NCI-H1105 (cell line): ENCODE measurements around the gene PHF24.

ENCODE experiments used
- DNase-seq: peaks from one replicate; lab custom pipeline; 2025; lab: John Stamatoyannopoulos, UW

PHF24 gene

DNA sequence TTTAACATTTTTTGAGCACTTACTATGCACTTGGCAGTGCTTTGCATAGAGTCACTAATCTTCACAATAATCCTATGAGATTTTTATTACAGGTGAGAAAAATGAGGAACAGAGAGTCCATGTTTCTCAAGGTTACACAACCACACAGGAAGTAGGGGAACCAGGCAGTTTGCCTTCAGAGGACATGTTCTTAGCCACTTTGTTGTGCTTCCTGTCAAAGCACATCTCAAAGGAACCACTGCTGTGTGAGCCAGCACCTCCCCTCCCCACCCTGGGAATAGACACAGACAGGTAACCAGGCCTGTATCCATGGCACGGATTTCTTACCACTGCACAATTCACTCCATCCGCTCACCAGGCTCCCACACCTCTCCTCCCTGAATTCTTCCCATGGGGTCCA lies 25.1 kb downstream of the PHF24 start:
- no peak for DNase-seq

DNA sequence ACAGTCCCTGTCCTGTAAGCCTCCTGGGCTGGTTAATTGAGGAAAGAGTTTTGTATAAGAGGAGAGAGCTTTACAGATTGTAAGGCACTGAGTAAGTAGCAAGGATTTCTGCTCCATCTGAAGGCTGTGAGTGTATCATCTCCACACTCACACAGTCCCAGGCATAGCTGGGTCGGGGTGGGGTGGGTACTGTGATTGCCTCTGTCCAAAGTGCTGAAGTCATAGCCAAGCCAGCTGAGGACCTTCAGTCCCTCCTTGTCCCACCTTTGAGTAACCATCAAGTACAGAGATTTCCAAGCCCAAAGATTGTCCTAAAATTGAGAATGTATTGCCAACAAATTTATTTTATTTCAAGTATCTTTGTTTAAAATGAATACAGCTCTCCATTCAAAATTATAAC lies 26.0 kb downstream of the PHF24 start:
- DNase-seq = no peak

DNA sequence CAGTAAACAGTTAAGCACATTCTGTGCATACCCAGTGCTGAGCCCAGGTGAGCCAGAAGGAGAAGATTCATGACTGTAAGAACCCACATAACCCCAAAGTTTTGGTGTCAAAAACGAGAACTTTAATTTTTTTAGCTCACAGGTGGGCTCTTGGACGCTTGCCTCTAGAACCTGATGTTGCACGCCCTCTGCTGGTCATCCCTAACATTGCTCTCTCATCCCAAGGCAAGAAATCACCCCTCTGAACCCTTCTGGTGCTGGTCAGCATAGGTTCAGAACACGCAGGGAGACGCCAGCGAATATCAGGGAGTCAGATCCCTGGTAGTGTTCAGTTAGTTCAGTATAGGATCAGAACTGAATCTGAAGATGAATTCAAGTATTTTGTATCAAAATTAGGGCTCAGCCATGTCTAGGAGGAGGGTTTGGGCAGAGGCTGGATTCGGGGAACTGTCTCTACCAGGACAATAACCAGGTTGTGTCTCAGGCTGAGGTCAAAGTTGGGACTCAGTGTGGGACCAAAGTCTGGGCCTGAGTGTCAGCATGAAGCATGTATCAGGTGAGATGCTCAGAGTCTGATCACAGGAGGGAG lies 27.3 kb downstream of the PHF24 start:
- peak; percentile 51 for DNase-seq

DNA sequence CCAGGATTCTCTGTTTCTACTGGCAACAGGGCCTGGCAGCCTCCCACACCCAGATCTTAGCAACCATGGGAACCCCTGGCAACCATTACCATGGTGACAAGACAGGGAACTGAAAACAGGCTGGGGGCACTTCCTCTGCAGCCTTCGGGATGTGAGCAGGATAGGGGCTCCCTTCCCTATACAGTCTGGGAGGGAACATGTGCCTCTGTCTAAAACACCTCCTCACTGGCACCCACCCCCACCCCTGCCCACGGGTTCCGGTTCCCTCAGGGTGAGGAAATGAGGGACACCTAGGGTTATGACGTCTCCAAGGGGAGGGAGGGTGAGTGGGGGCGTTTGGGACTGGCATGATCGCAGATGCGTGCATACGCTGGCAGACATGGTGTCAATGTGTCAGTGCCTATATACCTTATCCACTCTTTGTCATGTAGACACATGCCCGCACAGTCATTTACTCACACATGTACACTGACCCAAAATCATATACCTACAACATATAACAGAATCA lies 28.5 kb downstream of the PHF24 start:
- peak; percentile 20 for DNase-seq

DNA sequence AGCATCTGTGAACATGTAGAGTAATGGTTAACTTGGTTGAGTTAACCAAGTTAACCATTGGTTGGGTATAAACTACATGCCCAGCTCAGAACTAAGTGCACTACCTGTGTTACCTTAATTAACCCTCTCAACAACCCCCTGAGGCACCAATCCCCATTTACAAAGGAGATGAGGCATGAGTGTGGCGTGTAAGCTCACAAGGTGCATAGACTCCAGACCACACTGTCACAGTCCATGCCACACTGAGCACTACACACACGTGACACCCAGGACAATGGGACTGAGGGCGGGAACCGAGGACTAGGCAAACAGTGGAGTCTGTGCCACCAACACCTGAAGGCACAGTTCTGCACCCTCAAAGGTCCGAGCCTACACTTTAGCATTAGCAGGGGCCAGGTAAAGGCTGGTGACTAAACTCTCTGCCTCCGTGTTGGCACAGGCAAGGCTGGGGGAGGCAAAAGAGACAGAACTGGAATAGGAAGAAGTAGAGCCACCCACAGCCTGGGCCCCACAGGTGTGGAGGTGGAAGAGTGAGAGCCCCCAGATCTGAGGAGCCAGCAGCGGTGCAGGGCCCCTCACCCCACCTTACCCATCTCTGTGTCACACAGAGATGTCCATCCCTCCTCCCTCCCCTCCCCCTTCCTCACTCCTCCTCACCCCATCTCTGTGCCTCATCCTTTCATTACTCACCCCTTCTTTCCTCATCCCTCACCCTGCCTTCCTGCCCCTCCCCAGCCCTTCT lies 29.2 kb downstream of the PHF24 start:
- DNase-seq = no peak

DNA sequence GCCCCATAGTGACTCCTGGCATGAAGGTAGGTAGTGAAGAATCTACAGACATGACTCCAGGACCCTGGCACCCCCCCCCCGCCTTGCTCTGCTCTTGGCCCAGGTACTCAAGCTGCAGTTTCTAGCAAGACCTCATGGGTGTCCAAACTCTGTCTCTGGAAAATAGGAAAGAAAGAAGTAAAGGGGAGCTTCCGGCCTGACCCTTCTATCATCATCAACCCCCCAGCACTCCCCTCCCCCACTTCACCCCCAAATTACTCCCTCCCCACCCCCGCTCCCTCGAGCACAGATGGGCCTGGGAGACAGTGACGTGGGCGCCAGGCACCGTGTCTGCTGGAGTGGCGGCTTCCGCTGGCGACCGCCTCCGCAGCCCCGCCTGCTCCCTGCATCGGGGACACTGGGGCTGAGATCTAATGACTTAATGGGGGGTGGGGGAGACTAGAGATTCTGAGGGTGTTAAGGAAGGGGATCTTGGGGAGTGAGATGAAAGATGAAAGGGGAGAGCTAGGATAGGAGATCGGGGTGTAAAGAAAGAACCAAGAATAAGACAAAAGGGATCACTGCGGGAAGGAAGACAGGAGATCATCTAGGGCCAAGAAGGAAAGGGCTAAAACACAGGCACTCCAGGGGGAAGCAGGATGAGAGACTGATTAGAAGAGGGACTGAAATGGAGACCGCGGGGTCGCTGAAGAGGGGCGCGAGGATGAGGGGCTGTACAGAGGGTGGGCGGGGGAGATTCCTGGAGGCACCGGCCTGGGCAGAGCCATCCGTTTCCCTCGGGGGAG lies 30.3 kb downstream of the PHF24 start:
- DNase-seq = no peak

DNA sequence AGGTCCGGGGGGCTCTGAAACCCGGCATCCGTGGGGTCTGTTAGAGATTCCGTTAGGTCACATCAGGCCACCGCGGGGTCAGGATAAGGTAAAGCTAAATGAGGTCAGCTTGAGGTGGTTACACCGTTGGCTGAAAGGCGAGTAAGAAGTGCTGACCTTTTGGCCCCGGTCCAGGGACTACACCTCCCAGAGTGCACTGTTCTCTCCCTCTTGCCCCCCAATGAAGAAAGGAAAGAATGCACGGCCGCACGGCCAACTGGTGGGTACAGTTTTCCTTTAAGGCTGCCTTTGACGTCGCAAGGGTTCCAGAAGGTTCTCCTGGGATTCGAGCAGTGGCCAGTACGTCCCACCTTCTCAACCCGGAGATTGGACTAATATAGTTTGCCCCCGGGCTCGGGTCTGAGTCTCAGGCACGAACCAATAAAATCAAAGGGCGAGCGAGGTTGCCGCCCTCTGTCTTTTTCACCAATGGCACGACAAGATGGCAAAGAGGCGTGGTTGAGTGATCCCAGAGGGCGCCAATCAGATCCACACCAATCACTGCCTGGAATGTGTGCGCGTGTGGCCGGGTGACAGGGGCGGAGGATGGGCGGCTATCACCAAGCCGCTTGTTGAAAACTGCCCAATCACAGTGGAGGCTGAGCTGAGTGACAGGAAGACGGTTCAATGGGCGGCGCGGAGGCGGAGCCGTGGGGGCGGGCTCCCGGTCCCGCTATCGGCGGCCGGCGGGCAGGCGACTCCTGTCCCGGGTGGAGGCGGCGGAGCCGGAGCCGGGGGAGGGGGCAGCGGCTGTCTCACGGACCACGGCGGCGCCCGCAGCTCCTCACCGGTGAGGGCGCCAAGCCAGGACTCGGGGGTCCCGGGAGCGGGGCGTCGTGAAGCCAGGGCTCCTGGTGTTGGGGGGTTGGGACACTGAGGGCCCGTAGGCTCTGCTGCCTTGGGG lies 31.2 kb downstream of the PHF24 start, which contains the start of gene DNAJB5:
Gene DNAJB5, plus strand, starts transcription at position 743 of the 943 bp plus-strand sequence. CDS start 886 bp downstream, outside the sequence.
- peak; percentile 96 for DNase-seq

DNA sequence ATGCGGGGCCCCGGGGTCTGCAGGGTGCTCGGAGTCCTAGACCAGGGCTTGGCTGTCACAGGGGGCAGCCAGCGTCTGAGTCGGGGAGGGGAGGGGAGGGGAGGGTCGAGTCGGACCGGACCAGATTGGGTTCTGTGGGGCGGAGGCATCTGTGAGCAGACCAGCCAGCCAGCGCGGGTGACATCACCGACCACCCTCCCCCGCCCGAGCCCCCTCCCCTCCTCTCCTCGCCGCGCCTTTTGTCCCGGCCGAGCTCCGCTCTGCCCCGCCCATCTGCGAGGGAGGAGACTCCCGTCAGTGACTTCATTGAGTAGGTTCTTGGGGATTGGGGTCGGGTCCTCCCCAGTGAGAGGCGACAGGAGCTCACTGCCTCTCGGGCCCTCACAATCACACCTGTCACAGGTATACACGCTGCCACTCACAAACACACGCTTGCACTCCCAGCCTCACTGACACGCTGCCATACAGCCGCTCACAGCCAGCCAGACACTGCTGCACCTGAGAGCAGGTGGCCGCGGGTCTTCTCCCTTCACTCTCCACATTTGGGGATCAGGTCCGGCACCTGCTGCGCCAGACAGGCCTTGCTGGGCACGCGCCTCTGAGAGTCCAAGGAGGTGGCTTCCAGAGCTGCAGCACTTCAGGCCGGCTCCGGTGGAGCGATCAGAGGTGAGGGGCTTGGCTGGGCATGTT lies 32.0 kb downstream of the PHF24 start:
- DNase-seq = peak; percentile 20

DNA sequence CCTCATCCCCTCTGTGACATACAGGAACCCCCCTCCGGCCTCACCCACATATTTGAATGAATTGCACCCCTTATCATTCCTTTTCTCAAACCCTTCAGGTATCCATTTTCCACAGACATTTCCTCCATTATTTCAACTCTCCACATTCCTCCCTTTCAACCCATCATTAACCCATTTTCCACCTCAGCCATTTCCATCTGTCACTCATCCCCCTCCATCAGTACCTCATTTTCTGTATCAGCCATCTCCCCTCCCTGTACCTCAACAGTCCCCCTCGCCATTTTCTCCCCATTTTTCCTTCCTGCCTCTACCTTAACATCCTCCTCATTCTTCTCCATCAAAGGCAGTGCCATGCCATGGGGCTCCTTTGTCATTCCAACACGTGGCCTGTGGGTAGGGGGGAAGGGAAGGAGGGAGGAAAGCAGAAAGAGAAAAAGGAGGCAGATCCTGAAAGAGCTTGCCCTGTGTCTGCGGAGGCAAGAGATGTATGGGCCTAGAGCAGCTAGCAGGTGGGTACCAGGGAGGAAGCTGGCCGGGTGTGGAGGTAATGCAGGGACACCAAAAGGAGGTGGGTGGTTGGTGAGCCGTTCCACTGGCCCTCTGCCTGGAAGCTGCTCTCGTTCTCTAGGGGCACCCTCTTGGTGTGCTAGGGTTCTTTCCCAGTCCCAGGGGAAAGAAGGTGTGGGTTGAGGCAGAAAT lies 33.0 kb downstream of the PHF24 start:
- no peak for DNase-seq

DNA sequence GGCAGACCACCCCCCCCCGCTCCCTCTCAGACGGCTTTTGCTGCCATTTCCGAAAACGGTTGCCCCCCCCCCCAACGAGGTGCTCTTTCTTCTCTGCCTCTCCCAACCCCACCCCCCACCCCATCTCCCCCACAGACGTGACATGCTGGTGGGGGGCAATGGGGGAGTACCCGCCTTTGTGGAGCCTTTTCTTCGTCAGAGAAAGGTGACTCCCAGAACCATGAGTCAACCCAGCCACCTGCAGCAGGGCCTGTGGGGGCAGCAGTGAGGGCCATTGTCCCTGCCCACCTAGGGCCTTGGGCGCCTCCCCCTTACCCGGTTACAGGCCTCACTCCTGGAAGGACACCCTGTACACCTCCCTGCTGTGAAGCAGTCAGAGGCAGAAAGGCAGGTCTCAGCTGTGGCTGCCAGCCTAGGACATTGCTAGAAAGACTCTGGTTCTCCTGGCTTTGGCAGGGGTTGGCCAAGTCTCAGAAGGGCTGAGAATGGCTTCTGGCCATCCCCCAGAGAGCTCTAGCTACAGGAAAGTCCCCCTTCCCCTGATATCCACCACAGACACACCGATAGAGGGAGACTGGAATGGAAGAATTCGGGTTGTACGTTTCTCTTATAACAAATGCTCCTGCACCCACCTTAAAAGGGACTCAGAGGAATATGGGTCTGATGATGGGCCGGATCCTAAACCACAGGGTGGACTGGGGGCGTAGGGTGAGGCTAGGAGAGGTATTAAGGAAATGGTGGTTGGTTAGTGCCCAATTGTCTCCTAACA lies 33.7 kb downstream of the PHF24 start:
- DNase-seq = no peak

DNA sequence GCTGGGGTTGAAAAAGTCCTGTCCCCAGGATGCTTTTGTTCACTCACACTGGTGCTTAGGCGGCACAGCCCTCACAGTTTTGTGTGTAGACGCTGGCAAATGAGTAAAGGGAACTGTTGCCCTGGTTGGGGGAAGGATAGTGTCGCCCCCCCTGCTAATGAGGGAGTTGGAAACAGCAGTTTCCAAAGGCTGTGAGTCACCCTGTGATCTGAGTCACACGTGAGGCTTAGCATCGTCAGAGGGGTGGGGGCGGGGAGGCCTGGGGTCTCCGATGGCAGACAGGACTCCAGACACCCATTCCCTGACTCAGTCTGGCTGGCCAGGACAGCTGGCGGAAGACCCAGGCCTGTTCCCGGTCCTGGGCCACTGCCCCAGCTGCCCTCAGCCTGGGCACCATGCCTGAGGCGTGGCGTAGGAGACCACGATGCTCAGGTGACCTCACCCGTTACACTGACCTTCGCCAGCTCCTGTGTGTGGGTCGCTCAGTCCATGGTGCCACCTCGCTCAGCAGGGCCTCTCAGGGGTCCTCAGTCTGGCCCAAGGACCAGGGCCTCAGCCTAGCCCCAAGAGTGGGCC lies 34.4 kb downstream of the PHF24 start:
- no peak for DNase-seq

DNA sequence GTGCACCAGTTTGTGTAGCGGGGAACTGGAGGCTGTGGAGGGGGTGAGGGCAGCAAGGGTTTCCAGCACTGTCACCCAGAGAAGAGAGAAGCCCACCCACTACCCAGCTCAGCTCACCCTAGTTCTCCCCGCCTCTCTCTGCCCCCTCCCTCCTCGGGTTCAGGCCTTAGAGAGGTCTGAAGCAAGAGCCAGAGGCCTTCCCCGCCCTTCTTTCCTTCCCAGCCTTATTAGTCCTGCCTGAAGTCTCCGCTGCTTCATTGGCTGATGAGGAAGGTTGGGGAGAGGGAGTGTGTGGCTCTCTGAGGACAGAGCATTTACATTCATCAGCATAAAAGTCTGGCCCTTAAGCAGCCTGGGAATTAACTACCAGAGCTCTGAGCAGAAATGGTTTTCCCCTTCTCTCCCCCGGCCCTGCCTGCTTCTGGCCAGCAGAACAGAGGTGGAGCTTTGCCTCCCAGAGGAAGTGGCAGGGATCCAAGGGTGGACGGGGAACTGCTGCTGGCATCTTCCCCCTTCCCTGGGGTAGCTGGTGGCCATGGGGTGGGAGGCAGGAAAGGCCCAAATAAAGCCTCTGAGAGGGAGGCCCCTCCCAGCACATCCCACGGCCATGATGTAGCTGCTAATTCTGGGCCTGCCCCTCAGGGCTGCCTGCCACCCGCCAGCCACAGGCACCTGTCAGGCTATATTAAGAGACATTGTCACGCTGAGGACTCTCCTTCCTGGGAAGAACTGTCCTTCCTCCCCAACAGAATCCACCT lies 35.6 kb downstream of the PHF24 start:
- DNase-seq = no peak

DNA sequence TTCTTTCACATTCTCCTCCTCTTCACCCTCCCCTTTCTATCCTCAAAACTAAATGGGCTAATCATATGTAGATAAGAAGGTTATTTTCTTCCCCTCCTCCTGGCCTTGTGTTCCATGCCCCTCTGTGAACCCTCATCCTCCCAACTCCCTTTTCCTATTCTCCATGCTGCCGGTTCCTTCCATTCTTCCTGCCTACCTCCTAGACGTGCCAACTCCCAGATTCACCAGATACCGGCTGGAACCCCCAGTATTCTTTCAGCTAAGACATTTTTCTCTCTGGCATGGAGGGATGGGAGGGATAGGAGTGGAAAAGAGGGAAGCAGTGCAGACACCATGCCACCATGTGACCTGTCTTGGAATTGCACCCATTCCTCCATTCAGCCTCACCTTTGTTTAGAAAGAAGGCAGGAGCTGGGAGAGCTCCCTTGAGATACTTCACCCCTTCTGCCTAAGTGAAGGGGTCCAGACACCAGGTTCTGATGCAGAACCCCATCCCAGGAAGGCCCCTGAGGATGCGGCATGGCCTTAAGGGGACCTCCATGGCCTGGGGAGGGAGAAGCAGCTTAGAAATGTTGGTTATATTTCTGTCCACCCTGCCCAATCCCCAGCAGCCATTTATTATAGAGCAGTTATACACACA lies 36.3 kb downstream of the PHF24 start:
- DNase-seq = no peak

DNA sequence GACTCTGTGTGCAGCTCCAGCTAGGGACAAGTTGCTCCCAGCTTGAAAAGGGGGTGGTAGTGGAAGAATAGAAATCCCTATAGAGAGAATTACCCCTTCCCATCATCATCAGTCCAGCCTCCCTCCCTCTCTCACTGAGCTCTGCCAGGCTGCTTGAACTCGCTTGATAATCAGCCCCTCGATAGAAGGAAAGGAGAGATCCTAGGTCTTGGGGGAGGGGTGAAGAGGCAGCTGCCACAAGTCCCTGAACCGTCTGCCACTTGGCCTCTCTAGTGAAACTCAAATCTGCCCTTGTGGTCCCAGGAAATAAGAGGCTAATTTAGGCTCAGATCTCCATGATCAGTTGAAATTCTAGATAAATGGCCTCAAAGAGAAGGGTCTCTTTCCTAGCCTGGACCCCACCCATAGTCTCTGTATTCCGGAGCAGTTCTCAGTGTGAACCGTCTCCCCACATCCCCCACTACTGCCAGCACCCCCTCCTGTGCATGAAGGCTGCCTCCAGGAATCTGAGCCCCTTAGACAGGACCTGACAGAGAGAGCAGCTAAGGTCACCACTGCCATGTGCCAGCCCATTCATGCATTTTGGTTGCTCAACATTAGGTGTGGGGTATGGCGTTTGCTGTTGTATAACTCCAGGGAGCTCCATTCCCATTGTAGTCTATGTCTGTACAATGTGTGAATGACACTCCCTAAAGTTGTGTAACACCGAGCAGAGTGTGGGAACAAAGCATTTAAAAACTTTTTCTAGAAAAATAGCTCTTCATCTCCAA lies 37.0 kb downstream of the PHF24 start:
- DNase-seq = no peak

DNA sequence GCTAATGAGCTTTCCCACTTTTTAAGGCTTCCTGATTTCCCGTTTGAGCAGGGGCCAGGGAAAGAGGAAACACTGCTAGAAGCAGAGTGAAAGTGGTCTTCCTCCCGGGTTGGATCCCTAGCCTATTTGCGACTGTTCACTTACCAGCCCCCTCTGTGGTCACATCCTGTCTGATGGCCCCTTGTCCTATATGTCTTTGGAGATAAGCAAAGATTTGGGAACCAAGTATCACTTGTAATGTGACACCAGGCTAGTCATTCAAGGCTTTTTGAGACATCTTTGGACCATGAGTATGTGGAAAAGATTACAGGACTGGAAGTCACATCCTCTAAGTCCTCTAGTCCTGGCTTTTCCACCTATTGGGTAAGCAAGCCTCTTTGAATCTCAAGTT lies 37.6 kb downstream of the PHF24 start:
- DNase-seq = no peak

DNA sequence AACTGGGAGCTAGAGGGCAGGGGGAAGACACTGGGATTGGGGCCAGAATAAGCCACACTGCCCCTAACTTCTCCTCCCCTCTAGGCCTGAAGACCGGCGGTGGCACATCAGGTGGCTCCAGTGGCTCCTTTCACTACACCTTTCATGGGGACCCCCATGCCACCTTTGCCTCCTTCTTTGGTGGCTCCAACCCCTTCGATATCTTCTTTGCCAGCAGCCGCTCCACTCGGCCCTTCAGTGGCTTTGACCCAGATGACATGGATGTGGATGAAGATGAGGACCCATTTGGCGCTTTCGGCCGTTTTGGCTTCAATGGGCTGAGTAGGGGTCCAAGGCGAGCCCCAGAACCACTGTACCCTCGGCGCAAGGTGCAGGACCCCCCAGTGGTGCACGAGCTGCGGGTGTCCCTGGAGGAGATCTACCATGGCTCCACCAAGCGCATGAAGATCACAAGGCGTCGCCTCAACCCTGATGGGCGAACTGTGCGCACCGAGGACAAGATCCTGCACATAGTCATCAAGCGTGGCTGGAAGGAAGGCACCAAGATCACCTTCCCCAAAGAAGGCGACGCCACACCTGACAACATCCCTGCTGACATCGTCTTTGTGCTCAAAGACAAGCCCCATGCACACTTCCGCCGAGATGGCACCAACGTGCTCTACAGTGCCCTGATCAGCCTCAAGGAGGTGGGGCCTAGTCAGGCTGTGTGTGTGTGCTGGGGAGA lies 38.3 kb downstream of the PHF24 start:
- DNase-seq = no peak

DNA sequence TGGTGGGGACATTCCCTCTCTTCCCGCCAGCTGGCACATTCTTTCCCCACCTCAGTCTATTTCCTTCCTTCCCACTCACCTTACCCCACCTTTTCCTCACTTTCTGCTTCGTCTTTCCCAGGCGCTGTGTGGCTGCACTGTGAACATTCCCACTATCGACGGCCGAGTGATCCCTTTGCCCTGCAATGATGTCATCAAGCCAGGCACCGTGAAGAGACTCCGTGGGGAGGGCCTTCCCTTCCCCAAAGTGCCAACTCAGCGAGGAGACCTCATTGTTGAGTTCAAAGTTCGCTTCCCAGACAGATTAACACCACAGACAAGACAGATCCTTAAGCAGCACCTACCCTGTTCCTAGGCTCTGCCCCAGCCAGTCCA lies 38.8 kb downstream of the PHF24 start:
- no peak for DNase-seq
